MCF 10A (cell line): Measurements from ENCODE around the gene ELMO1. TPM values are rescaled to one million over a fixed set of nuclear protein-coding genes. Genes with fewer than 3 reads are reported as not detected.

Source experiments
- BruUV-seq: library from RNA; stranded (reverse); fragments of 400-500 nt; replicated peaks from 2 replicates; lab custom pipeline; 2021; lab: Mats Ljungman, UMichigan
- CTCF ChIA-PET: fragments of 300-600 bp; sonication (Branson Sonifier 250); formaldehyde crosslinking; extraction: SDS; loops from one replicate; lab custom pipeline; 2021; ENCODE audit warnings: antibody characterized with exemption, inconsistent platforms; lab: Yijun Ruan, JAX
- POLR2A ChIA-PET: fragments of 300-600, 350-650 bp; sonication (Branson Sonifier 250); formaldehyde crosslinking; extraction: SDS; loops from one replicate; lab custom pipeline; 2020; ENCODE audit warnings: antibody characterized with exemption, inconsistent platforms; lab: Yijun Ruan, JAX
- DNase-seq: peaks from one replicate; pipeline ENCODE4 v3.0.0-alpha.2; 2018; ENCODE audit not compliant: unreplicated experiment
- H3K27ac Mint-ChIP-seq: one replicate; pipeline ENCODE4 v1.8.0; 2022; ENCODE audit warnings: mild to moderate bottlenecking, low read depth, mixed read lengths; ENCODE audit not compliant: unreplicated experiment
- H3K27me3 Mint-ChIP-seq: one replicate; pipeline ENCODE4 v1.8.0; 2022; ENCODE audit warnings: mixed read lengths; ENCODE audit not compliant: insufficient read depth, unreplicated experiment
- H3K36me3 Mint-ChIP-seq: one replicate; pipeline ENCODE4 v1.8.0; 2022; ENCODE audit warnings: mild to moderate bottlenecking, moderate library complexity, mixed read lengths; ENCODE audit not compliant: insufficient read depth, unreplicated experiment
- H3K4me1 Mint-ChIP-seq: one replicate; pipeline ENCODE4 v1.8.0; 2022; ENCODE audit warnings: mixed read lengths; ENCODE audit not compliant: insufficient read depth, unreplicated experiment
- H3K4me3 Mint-ChIP-seq: one replicate; pipeline ENCODE4 v1.8.0; 2022; ENCODE audit warnings: mild to moderate bottlenecking, moderate library complexity, mixed read lengths; ENCODE audit not compliant: unreplicated experiment
- H3K9me3 Mint-ChIP-seq: one replicate; pipeline ENCODE4 v1.8.0; 2022; ENCODE audit warnings: mixed read lengths; ENCODE audit not compliant: unreplicated experiment
- CTCF ChIP-seq: fragments of 200-600 bp; IDR thresholded peaks from one replicate; pipeline ENCODE4 v1.8.0; 2022; ENCODE audit warnings: antibody characterized with exemption, mild to moderate bottlenecking; ENCODE audit not compliant: unreplicated experiment
- intact Hi-C: fragments of 100-400 bp; cut with micrococcal nuclease; formaldehyde crosslinking; loops from 2 replicates; pipeline ENCODE4 v1.14.1; 2022
- total RNA-seq: library from RNA; stranded (reverse); gene quantifications from 2 replicates; pipeline ENCODE4 v1.2.3, GENCODE V29; 2022

ELMO1 gene
- total RNA-seq, 1 experiment from 2014 or later: 0.30 TPM

- Mint-ChIP-seq H3K27ac (no peak overlapping the region), H3K4me3 (no peak overlapping the region), H3K27me3 (no peaks in the 10 kb centered on the region), H3K36me3 (no peaks in the 10 kb centered on the region), H3K9me3 (no peaks in the 10 kb centered on the region), H3K4me1 (no peaks in the 10 kb centered on the region)
- BruUV-seq: no TSS peak
- no peak for TF ChIP-seq CTCF
- ChIA-PET POLR2A (no interaction called here), CTCF (interaction anchor here (0.5 kb wide), 1 partner anchor 70 kb away, joined by 3 read pairs; no protein-coding TSS in a partner anchor)
- intact Hi-C loops: no loop called here
- no peak for DNase-seq
Observed at GRCh38 chr7:37108615-37109014, 340.0 kb downstream of the ELMO1 start.

- no peaks in the 10 kb centered on the region for H3K27me3 Mint-ChIP-seq
Observed at GRCh38 chr7:37107047-37107750, 341.5 kb downstream of the ELMO1 start.

GRCh38 chr7:37105762-37106161 is 342.9 kb downstream of the ELMO1 start:
- Mint-ChIP-seq H3K36me3 (no peaks in the 10 kb centered on the region), H3K27ac (no peak overlapping the region), H3K9me3 (no peaks in the 10 kb centered on the region), H3K27me3 (no peaks in the 10 kb centered on the region), H3K4me3 (no peak overlapping the region), H3K4me1 (no peaks in the 10 kb centered on the region)
- BruUV-seq: no TSS peak
- no peak for DNase-seq
- ChIA-PET POLR2A (no interaction called here), CTCF (interaction anchor here (1.7 kb wide), 1 partner anchor 76 kb away, joined by 4 read pairs; no protein-coding TSS in a partner anchor)
- intact Hi-C loops: no loop called here
- TF ChIP-seq CTCF: no peak

More at GRCh38 chr7:37107047-37107750, 341.5 kb downstream of the ELMO1 start:
- H3K36me3 Mint-ChIP-seq: no peaks in the 10 kb centered on the region
- intact Hi-C loops: no loop called here
- no peak for DNase-seq
- H3K27ac Mint-ChIP-seq: no peak overlapping the region
- no peak overlapping the region for H3K4me3 Mint-ChIP-seq
- POLR2A ChIA-PET: interaction anchor here (0.6 kb wide), 1 partner anchor 8 kb away, joined by 4 read pairs; no protein-coding TSS in a partner anchor
- no peak for TF ChIP-seq CTCF
- no TSS peak for BruUV-seq
- CTCF ChIA-PET: interaction anchor here (0.6 to 1.0 kb wide), 2 partner anchors 75 to 633 kb away, joined by 3 to 4 read pairs; no protein-coding TSS in a partner anchor
- H3K4me1 Mint-ChIP-seq: no peaks in the 10 kb centered on the region
- H3K9me3 Mint-ChIP-seq: no peaks in the 10 kb centered on the region

- CTCF ChIA-PET: interaction anchor here (0.6 to 1.7 kb wide), 2 partner anchors 77 to 1680 kb away, joined by 4 read pairs; no protein-coding TSS in a partner anchor
- no peaks in the 10 kb centered on the region for H3K9me3 Mint-ChIP-seq
- H3K27me3 Mint-ChIP-seq: no peaks in the 10 kb centered on the region
- H3K4me3 Mint-ChIP-seq: no peak overlapping the region
- BruUV-seq: no TSS peak
- intact Hi-C loops: no loop called here
- TF ChIP-seq CTCF: no peak
- H3K4me1 Mint-ChIP-seq: no peaks in the 10 kb centered on the region
- DNase-seq: no peak
- POLR2A ChIA-PET: no interaction called here
- no peaks in the 10 kb centered on the region for H3K36me3 Mint-ChIP-seq
- no peak overlapping the region for H3K27ac Mint-ChIP-seq
Observed at GRCh38 chr7:37104822-37105518, 343.7 kb downstream of the ELMO1 start.
